GM23248 (cell line): ENCODE measurements around the gene ELMO1. TPM values are rescaled to one million over a fixed set of nuclear protein-coding genes. Genes with fewer than 3 reads are reported as not detected.

ENCODE experiments used
- DNase-seq: peaks from one replicate; pipeline ENCODE4 v3.0.0-alpha.2; 2015
- H2AFZ ChIP-seq: fragments of 200-600 bp; sonication (generic); 2 replicates; pipeline ENCODE4 v1.6.1; 2016; ENCODE audit warnings: antibody characterized with exemption
- H3F3A ChIP-seq: fragments of 200-600 bp; sonication (generic); 2 replicates; pipeline ENCODE4 v1.6.1; 2016; ENCODE audit warnings: mild to moderate bottlenecking, antibody characterized with exemption, mixed run types; ENCODE audit not compliant: insufficient read depth
- H3K27ac ChIP-seq: fragments of 200-600 bp; sonication (generic); 2 replicates; pipeline ENCODE4 v1.5.1; 2016; ENCODE audit warnings: mild to moderate bottlenecking
- H3K27me3 ChIP-seq: fragments of 200-600 bp; sonication (generic); replicated peaks from 2 replicates; pipeline ENCODE4 v1.6.1; 2016; ENCODE audit warnings: mild to moderate bottlenecking; ENCODE audit not compliant: insufficient read depth
- H3K36me3 ChIP-seq: fragments of 200-600 bp; sonication (generic); 2 replicates; pipeline ENCODE4 v1.6.1; 2016; ENCODE audit warnings: low read depth, mild to moderate bottlenecking
- H3K4me1 ChIP-seq: fragments of 200-600 bp; sonication (generic); 2 replicates; pipeline ENCODE4 v1.6.1; 2016; ENCODE audit warnings: mild to moderate bottlenecking; ENCODE audit not compliant: insufficient read depth
- H3K4me2 ChIP-seq: fragments of 200-600 bp; sonication (generic); one replicate; pipeline ENCODE4 v1.6.1; 2016; ENCODE audit warnings: mild to moderate bottlenecking; ENCODE audit not compliant: unreplicated experiment
- H3K4me3 ChIP-seq: fragments of 200-600 bp; sonication (generic); 2 replicates; pipeline ENCODE4 v1.5.1; 2016; ENCODE audit warnings: mild to moderate bottlenecking
- H3K79me2 ChIP-seq: fragments of 200-600 bp; sonication (generic); 2 replicates; pipeline ENCODE4 v1.6.1; 2016; ENCODE audit warnings: mild to moderate bottlenecking; ENCODE audit not compliant: insufficient read depth
- H3K9ac ChIP-seq: fragments of 200-600 bp; sonication (generic); 2 replicates; pipeline ENCODE4 v1.6.1; 2016; ENCODE audit warnings: mild to moderate bottlenecking
- H3K9me2 ChIP-seq: fragments of 200-600 bp; sonication (generic); 2 replicates; pipeline ENCODE4 v1.6.1; 2016; ENCODE audit warnings: mixed run types, mild to moderate bottlenecking, moderate library complexity; ENCODE audit not compliant: insufficient read depth
- H3K9me3 ChIP-seq: fragments of 200-600 bp; sonication (generic); one replicate; pipeline ENCODE4 v1.6.1; 2017; ENCODE audit warnings: low read depth
- H4K20me1 ChIP-seq: fragments of 200-600 bp; sonication (generic); 2 replicates; pipeline ENCODE4 v1.6.0; 2016; ENCODE audit not compliant: insufficient read depth
- EZH2 ChIP-seq: fragments of 200-600 bp; sonication (generic); IDR thresholded peaks from 2 replicates; pipeline ENCODE4 v1.6.1; 2018; ENCODE audit warnings: antibody characterized with exemption, mild to moderate bottlenecking; ENCODE audit not compliant: insufficient read depth, poor library complexity, severe bottlenecking
- EZH2phosphoT487 ChIP-seq: fragments of 200-600 bp; sonication (generic); IDR thresholded peaks from 2 replicates; pipeline ENCODE4 v1.6.1; 2018; ENCODE audit warnings: antibody characterized with exemption, moderate library complexity, mild to moderate bottlenecking, low read depth; ENCODE audit not compliant: insufficient read depth
- WGBS, 2 experiments: methylation state at CpG; one replicate each; pipeline ENCODE4 v1.1.6; 2015 to 2017; ENCODE audit warnings: low lambda C conversion rate in 2 of 2, low coverage in 1 of 2; ENCODE audit errors: missing lambda C conversion rate in 2 of 2; 5-methylcytosine and 5-hydroxymethylcytosine counted together
- in situ Hi-C: fragments of 300-500 bp; cut with MboI; formaldehyde crosslinking; loops from 2 replicates; pipeline ENCODE4 v1.15.0; 2020
- polyA plus RNA-seq: library from polyadenylated mRNA; unstranded; fragments of >200 nt; fragmentation: Nextera tagmentation; extraction: Ambion mirVana; gene quantifications from 2 replicates; pipeline ENCODE4 v1.2.1, GENCODE V29; 2016
- total RNA-seq: library from RNA; depleted of rRNA; stranded (reverse); fragments of >200 nt; shearing (Covaris generic); gene quantifications from 2 replicates; pipeline ENCODE4 v1.2.3, GENCODE V29; 2014; rRNA removed

The ELMO1 gene, protein sequence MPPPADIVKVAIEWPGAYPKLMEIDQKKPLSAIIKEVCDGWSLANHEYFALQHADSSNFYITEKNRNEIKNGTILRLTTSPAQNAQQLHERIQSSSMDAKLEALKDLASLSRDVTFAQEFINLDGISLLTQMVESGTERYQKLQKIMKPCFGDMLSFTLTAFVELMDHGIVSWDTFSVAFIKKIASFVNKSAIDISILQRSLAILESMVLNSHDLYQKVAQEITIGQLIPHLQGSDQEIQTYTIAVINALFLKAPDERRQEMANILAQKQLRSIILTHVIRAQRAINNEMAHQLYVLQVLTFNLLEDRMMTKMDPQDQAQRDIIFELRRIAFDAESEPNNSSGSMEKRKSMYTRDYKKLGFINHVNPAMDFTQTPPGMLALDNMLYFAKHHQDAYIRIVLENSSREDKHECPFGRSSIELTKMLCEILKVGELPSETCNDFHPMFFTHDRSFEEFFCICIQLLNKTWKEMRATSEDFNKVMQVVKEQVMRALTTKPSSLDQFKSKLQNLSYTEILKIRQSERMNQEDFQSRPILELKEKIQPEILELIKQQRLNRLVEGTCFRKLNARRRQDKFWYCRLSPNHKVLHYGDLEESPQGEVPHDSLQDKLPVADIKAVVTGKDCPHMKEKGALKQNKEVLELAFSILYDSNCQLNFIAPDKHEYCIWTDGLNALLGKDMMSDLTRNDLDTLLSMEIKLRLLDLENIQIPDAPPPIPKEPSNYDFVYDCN
- total RNA-seq (not detected in 2 replicates), polyA plus RNA-seq (not detected in 2 replicates)

DNA sequence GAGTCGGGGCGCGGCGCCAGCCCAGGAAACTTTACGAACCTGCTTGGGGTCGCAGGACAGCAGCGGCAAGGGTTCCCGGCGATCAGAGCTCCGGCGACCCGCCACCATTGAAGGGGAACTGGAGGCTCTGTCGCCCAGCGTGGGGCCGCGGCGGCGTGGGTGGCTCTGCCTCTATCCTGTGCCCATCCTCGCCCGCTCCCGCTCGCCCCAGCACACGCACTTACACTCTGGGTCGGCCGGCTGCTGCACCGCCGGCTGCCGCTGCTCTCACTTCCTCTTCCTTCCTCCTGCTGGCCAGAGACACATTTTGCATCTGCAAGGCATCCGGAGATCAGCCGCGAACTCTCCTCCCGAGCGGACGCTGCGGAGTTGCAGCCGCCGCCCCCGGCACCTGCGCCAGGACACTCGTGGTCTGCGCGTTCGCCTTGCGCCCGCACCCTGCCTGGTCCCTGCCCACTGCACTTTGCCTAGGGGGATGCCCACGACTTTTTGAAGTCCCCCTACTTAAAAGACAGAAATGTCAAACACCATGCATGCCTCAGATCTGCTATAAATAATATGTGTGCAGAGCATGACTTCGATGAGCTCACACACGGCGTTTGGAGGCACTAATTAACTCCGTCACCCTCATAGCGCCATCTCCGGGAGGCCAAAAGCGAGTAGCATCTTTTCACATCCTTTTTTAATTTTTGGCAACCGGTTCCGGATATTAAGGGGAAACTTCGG is at the start of gene ELMO1:
Gene ELMO1, minus strand, starts transcription at position 229 of the 726 bp plus-strand sequence. CDS start 106,174 bp downstream, outside the sequence.
- Histone ChIP-seq H3K4me3 (peak within 1 kb of the TSS; percentile 59), H3K4me2 (peak within 1 kb of the TSS; percentile 65), H4K20me1 (no peaks in the 10 kb centered on the region), H3K27ac (no peak within 1 kb of the TSS), H3K36me3 (no peaks in the 10 kb centered on the region), H3K9ac (no peak within 1 kb of the TSS), H3K9me2 (no peaks in the 10 kb centered on the region), H3K79me2 (no peaks in the 10 kb centered on the region), H3K27me3 (peaks cover 20% of the 10 kb centered on the region), H3F3A (no peaks in the 10 kb centered on the region), H2AFZ (peak within 1 kb of the TSS; percentile 67), H3K4me1 (no peaks in the 10 kb centered on the region), H3K9me3 (no peaks in the 10 kb centered on the region)
- TF ChIP-seq EZH2phosphoT487 = no peak
- TF ChIP-seq EZH2 = no peak
- in situ Hi-C loops = no loop called here
- DNase-seq = peak; percentile 70
- 2% methylated on average over 50 to 52 of the region's 56 CpGs for WGBS, 2 experiments

DNA sequence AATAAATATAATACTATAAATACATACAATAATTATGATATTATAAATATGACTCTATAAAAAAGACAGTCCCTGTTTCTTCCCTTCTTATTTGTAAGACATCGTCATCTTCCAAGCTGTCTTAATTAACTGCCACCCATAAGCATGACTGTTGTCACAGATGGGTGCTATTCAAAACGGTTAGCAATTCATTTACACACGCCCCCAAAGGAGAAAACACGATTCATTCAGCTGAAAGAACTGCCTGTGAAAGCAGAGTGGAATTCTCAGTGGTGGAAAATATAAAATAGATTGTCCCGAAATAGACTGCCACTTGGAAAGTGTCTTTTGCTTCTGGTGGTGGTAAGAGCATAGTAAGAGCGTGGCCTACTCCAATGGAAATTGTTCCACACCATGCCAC is 48.9 kb upstream of the ELMO1 start:
- H3K9ac ChIP-seq = no peak overlapping the region
- TF ChIP-seq EZH2 (no peak), EZH2phosphoT487 (no peak)
- no peak overlapping the region for H3K4me2 ChIP-seq
- in situ Hi-C loops = no loop called here
- no peaks in the 10 kb centered on the region for H3K36me3 ChIP-seq
- H3K9me2 ChIP-seq = no peaks in the 10 kb centered on the region
- H3F3A ChIP-seq = no peaks in the 10 kb centered on the region
- no peaks in the 10 kb centered on the region for H4K20me1 ChIP-seq
- H2AFZ ChIP-seq = no peak overlapping the region
- H3K79me2 ChIP-seq = no peaks in the 10 kb centered on the region
- H3K4me3 ChIP-seq = no peak overlapping the region
- DNase-seq = no peak
- H3K27ac ChIP-seq = no peak overlapping the region
- H3K4me1 ChIP-seq = no peaks in the 10 kb centered on the region
- H3K27me3 ChIP-seq = no peaks in the 10 kb centered on the region
- H3K9me3 ChIP-seq = no peaks in the 10 kb centered on the region
- 32 to 33% methylated on average over 6 of the region's 6 CpGs for WGBS, 2 experiments

DNA sequence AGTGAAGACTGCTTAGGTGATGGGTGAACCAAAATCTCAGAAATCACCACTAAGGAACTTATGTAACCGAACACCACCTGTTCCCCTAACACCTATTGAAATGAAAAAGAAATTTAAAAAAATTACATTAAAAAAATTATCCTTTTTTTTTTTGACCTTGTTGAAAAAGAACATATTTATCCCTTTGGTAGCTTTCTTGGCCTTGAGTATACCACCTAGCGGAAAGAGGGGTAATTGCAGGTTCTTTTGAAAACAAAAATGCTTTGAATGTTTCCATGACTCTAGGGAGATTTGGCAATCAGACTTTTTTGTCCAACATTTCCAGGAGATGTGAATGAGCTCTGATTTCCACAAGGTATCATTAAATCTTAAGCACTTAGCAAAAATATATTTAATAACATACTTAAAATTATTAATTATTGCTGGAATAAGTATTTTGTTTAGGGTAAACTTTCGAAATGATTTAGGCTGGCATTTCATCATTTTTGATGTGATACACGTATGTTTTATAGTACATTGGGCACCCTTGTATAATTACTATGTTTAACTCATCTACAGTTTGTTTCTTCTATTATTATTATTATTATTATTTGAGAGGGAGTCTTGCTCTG is 47.0 kb upstream of the ELMO1 start:
- H3K27me3 ChIP-seq = no peaks in the 10 kb centered on the region
- no peak overlapping the region for H3K4me2 ChIP-seq
- no peaks in the 10 kb centered on the region for H3K79me2 ChIP-seq
- TF ChIP-seq EZH2 (no peak), EZH2phosphoT487 (no peak)
- H3K27ac ChIP-seq = no peak overlapping the region
- no peaks in the 10 kb centered on the region for H3F3A ChIP-seq
- WGBS, 2 experiments = 39 to 41% methylated on average over 4 of the region's 4 CpGs
- no peak overlapping the region for H3K4me3 ChIP-seq
- H4K20me1 ChIP-seq = no peaks in the 10 kb centered on the region
- H3K9ac ChIP-seq = no peak overlapping the region
- in situ Hi-C loops = no loop called here
- no peaks in the 10 kb centered on the region for H3K36me3 ChIP-seq
- no peaks in the 10 kb centered on the region for H3K4me1 ChIP-seq
- no peaks in the 10 kb centered on the region for H3K9me2 ChIP-seq
- H3K9me3 ChIP-seq = no peaks in the 10 kb centered on the region
- no peak overlapping the region for H2AFZ ChIP-seq
- peak; percentile 51 for DNase-seq

GRCh38 chr7:37494926-37495325 is 46.3 kb upstream of the ELMO1 start:
- Histone ChIP-seq H4K20me1 (no peaks in the 10 kb centered on the region), H3K27me3 (no peaks in the 10 kb centered on the region), H3K36me3 (no peaks in the 10 kb centered on the region), H3K9me2 (no peaks in the 10 kb centered on the region), H3K4me3 (no peak overlapping the region), H2AFZ (no peak overlapping the region), H3K9me3 (no peaks in the 10 kb centered on the region), H3F3A (no peaks in the 10 kb centered on the region), H3K9ac (no peak overlapping the region), H3K4me1 (no peaks in the 10 kb centered on the region), H3K79me2 (no peaks in the 10 kb centered on the region), H3K27ac (no peak overlapping the region), H3K4me2 (no peak overlapping the region)
- DNase-seq = no peak
- TF ChIP-seq EZH2 = no peak
- no peak for TF ChIP-seq EZH2phosphoT487
- in situ Hi-C loops = no loop called here
- 49 to 55% methylated on average over 2 of the region's 2 CpGs for WGBS, 2 experiments
